Kidney (tissue), 14 donors: Measurements from ENCODE around the gene ELF3. TPM values are rescaled to one million over a fixed set of nuclear protein-coding genes. Genes with fewer than 3 reads are reported as not detected.
"Not testable (repeated sequence)": the region's sequence is repeated elsewhere in the genome, so short reads cannot be mapped to it uniquely, and the experiment has no call there.

Experiments used
- DNase-seq, 5 donors: peaks; one replicate each; pipeline ENCODE4 v3.0.0-alpha.2; 2013 to 2020
- FAIRE-seq: peaks from 2 replicates; lab custom pipeline; 2012; peaks lifted over from hg19 to GRCh38; lab: Jason Lieb, UNC
- H3K27ac ChIP-seq, 2 donors: one replicate each; pipeline ENCODE4 v1.7.0; 2013; ENCODE audit warnings: low read depth in 2 of 2, low read length in 2 of 2, inconsistent platforms in 1 of 2
- H3K27me3 ChIP-seq: one replicate; pipeline ENCODE4 v1.7.1; 2013; ENCODE audit warnings: low read length, inconsistent platforms; ENCODE audit not compliant: control insufficient read depth, insufficient read depth
- H3K36me3 ChIP-seq, 3 donors: one replicate each; pipeline versions ENCODE4 v1.7.0 to v1.7.1; 2013; ENCODE audit warnings: low read length in 3 of 3, control low read depth in 1 of 3, inconsistent platforms in 1 of 3; ENCODE audit not compliant: insufficient read depth in 3 of 3, control insufficient read depth in 2 of 3
- H3K4me1 ChIP-seq, 3 donors: one replicate each; pipeline versions ENCODE4 v1.7.0 to v1.7.1; 2013; ENCODE audit warnings: low read length in 3 of 3, inconsistent platforms in 1 of 3, low read depth in 1 of 3; ENCODE audit not compliant: control insufficient read depth in 2 of 3, insufficient read depth in 2 of 3
- H3K4me3 ChIP-seq, 3 donors: one replicate each; pipeline versions ENCODE4 v1.7.0 to v1.8.1; 2013; ENCODE audit warnings: low read length in 3 of 3, control low read depth in 1 of 3, inconsistent platforms in 1 of 3
- H3K9ac ChIP-seq, 3 donors: one replicate each; pipeline versions ENCODE4 v1.7.0 to v1.7.1; 2013; ENCODE audit warnings: low read length in 3 of 3, control low read depth in 1 of 3, inconsistent platforms in 1 of 3
- H3K9me3 ChIP-seq, 3 donors: one replicate each; pipeline versions ENCODE4 v1.7.0 to v1.7.1; 2013; ENCODE audit warnings: low read length in 3 of 3, control low read depth in 1 of 3, inconsistent platforms in 1 of 3; ENCODE audit not compliant: control insufficient read depth in 2 of 3, insufficient read depth in 1 of 3
- CTCF ChIP-seq: IDR thresholded peaks from 3 replicates; pipeline ENCODE4 v1.5.1; 2012; ENCODE audit warnings: mild to moderate bottlenecking, moderate library complexity, borderline replicate concordance; ENCODE audit not compliant: insufficient read depth; ENCODE audit errors: extremely low read depth
- intact Hi-C: fragments of 100-400 bp; cut with DNase I; formaldehyde crosslinking; loops from one replicate; pipeline ENCODE4 v1.11.1; 2022
- polyA plus RNA-seq: library from polyadenylated mRNA; stranded (reverse); fragments of 350-450 nt; fragmentation: Illumina TruSeq; extraction: RNeasy Lipid Tissue Mini Kit (QIAGEN cat#74804); gene quantifications from one replicate; pipeline ENCODE4 v1.2.3, GENCODE V29; 2014; ENCODE audit warnings: low read depth, low replicate concordance; ENCODE audit not compliant: insufficient read depth
- total RNA-seq: library from RNA; stranded (reverse); fragmentation: NEBNext Ultra II Directional; extraction: Animal tissue kit (Norgen Biotek cat#: 25700); gene quantifications from one replicate; pipeline ENCODE4 v1.2.1, GENCODE V29; 2021
- donor health status: control.
- donor health status: control.
- donor health status: control.
- donor health status: control.
- donor health status: control.
- donor health status: DM: yes; HTN: yes; CAD: no.
- donor health status: Normal renal cell carcinoma (clear cell type).

Gene ELF3
- total and polyA plus RNA-seq, 2 donors from 2014 or later, result 81.8 to 400 TPM

- Histone ChIP-seq H3K9ac (no peak overlapping the region), H3K4me3 (peak overlapping the region in 1 of 3 donors; percentile 7), H3K4me1 (peaks cover 2 to 20% (median 5%) of the 10 kb centered on the region in 3 donors), H3K36me3 (peaks cover 0 to 20% (median 7%) of the 10 kb centered on the region in 3 donors), H3K27ac (peak overlapping the region; percentile 12 to 88), H3K9me3 (no peaks in the 10 kb centered on the region), H3K27me3 (no peaks in the 10 kb centered on the region)
- peak; percentile 53 to 89 (median 58) for DNase-seq
- intact Hi-C loops, result no loop called here
- FAIRE-seq, result no peak
- TF ChIP-seq CTCF, result no peak
Measured at GRCh38 chr1:202018468-202019234, 8.3 kb downstream of the ELF3 start.

- Histone ChIP-seq H3K27ac (peak overlapping the region; percentile 12 to 85), H3K36me3 (peaks cover 0 to 15% (median 3%) of the 10 kb centered on the region in 3 donors), H3K4me1 (peaks cover 2 to 20% (median 5%) of the 10 kb centered on the region in 3 donors)
- H3K9me3 ChIP-seq, H3K9ac ChIP-seq, FAIRE-seq, H3K27me3 ChIP-seq, H3K4me3 ChIP-seq, intact Hi-C loops, DNase-seq: not testable (repeated sequence)
Measured at GRCh38 chr1:202019235-202019558, 8.8 kb downstream of the ELF3 start.

- TF ChIP-seq CTCF, result no peak
- H3K9me3 ChIP-seq, result no peaks in the 10 kb centered on the region
- no peak overlapping the region for H3K27ac ChIP-seq
- H3K4me1 ChIP-seq, result peaks cover under 1 to 13% (median 2%) of the 10 kb centered on the region in 3 donors
- no peak for FAIRE-seq
- no peak overlapping the region for H3K4me3 ChIP-seq
- no peaks in the 10 kb centered on the region for H3K36me3 ChIP-seq
- intact Hi-C loops, result no loop called here
- H3K9ac ChIP-seq, result no peak overlapping the region
- peak; percentile 79 to 93 (median 80) for DNase-seq
- H3K27me3 ChIP-seq, result no peaks in the 10 kb centered on the region
Measured at GRCh38 chr1:202023001-202023433, 12.6 kb downstream of the ELF3 start.

- no peaks in the 10 kb centered on the region for H3K27me3 ChIP-seq
- no peak for FAIRE-seq
- TF ChIP-seq CTCF, result no peak
- H3K27ac ChIP-seq, result no peak overlapping the region
- intact Hi-C loops, result no loop called here
- H3K9ac ChIP-seq, result no peak overlapping the region
- peak in 1 of 5 donors; percentile 11 for DNase-seq
- H3K4me1 ChIP-seq, result peaks cover 0 to 1% (median under 1%) of the 10 kb centered on the region in 3 donors
- H3K36me3 ChIP-seq, result no peaks in the 10 kb centered on the region
- no peaks in the 10 kb centered on the region for H3K9me3 ChIP-seq
- H3K4me3 ChIP-seq, result no peak overlapping the region
Measured at GRCh38 chr1:202029171-202029665, 18.8 kb downstream of the ELF3 start.
